ENCODE measurements around the gene SLC28A3.

The SLC28A3 gene

DNA sequence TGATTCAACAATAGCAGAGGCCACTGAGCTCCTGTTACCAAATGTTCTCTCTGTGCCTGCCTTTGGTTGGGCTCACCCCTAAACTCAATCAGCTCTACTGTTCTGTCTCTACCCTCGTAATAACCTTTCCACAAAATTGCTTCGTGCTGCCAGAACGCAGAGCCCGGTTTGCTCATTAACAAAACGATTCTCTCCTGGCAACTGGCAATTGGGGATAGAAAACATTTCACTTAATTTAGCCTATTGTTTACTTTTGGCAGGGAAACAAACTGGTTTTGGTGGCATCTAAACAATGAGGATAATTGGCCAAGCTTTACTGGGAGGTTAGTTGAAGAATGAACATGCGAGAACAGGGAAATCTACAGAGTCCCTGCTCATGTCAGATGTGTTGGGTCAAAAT lies 56.6 kb downstream of the SLC28A3 start:
- no peak for TF ChIP-seq TCF4 (CRISPR knock-in tag; IDR thresholded peaks at IDR 0.05; ENCODE audit: borderline replicate concordance)
- TF ChIP-seq, protein P1, sequence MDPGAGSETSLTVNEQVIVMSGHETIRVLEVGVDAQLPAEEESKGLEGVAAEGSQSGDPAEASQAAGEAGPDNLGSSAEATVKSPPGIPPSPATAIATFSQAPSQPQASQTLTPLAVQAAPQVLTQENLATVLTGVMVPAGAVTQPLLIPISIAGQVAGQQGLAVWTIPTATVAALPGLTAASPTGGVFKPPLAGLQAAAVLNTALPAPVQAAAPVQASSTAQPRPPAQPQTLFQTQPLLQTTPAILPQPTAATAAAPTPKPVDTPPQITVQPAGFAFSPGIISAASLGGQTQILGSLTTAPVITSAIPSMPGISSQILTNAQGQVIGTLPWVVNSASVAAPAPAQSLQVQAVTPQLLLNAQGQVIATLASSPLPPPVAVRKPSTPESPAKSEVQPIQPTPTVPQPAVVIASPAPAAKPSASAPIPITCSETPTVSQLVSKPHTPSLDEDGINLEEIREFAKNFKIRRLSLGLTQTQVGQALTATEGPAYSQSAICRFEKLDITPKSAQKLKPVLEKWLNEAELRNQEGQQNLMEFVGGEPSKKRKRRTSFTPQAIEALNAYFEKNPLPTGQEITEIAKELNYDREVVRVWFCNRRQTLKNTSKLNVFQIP (CRISPR knock-in tag; IDR thresholded peaks at IDR 0.05; ENCODE audit: borderline replicate concordance, low read depth), result no peak
- no peak for TF ChIP-seq RARB (CRISPR knock-in tag; IDR thresholded peaks at IDR 0.05)
- TF ChIP-seq GLIS3 (CRISPR knock-in tag; IDR thresholded peaks at IDR 0.05), result no peak
- TF ChIP-seq, protein P2, sequence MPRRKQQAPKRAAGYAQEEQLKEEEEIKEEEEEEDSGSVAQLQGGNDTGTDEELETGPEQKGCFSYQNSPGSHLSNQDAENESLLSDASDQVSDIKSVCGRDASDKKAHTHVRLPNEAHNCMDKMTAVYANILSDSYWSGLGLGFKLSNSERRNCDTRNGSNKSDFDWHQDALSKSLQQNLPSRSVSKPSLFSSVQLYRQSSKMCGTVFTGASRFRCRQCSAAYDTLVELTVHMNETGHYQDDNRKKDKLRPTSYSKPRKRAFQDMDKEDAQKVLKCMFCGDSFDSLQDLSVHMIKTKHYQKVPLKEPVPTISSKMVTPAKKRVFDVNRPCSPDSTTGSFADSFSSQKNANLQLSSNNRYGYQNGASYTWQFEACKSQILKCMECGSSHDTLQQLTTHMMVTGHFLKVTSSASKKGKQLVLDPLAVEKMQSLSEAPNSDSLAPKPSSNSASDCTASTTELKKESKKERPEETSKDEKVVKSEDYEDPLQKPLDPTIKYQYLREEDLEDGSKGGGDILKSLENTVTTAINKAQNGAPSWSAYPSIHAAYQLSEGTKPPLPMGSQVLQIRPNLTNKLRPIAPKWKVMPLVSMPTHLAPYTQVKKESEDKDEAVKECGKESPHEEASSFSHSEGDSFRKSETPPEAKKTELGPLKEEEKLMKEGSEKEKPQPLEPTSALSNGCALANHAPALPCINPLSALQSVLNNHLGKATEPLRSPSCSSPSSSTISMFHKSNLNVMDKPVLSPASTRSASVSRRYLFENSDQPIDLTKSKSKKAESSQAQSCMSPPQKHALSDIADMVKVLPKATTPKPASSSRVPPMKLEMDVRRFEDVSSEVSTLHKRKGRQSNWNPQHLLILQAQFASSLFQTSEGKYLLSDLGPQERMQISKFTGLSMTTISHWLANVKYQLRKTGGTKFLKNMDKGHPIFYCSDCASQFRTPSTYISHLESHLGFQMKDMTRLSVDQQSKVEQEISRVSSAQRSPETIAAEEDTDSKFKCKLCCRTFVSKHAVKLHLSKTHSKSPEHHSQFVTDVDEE (CRISPR knock-in tag; IDR thresholded peaks at IDR 0.05), result no peak
- ATAC-seq, result no peak

DNA sequence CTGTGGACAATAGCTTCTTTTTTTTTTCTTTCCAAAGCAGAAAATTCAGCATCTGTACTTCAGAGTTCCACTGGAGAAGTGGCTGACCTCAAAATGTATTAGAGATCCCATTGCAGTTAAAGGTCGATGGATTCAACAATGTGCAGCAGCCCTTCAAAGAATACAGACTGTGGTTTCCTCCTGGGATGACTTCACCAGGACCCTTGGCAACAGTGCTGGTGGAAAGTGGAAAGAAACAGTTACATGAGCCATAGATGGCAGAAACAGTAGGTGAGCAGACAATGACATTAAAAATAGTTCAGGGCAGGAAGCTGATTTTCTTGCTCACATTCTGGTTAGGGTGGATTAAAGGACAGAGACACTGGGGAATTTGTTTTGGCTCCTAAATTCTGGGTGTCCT lies 62.4 kb downstream of the SLC28A3 start:
- TF ChIP-seq ISL1 (CRISPR knock-in tag; IDR thresholded peaks at IDR 0.05) (no peak), ZC3H10 (CRISPR knock-in tag; IDR thresholded peaks at IDR 0.05) (no peak), ZNF565 (CRISPR knock-in tag; conservative IDR thresholded peaks at IDR 0.05; ENCODE audit: low read depth) (no peak), PPARA (CRISPR knock-in tag; IDR thresholded peaks at IDR 0.05; ENCODE audit: borderline replicate concordance) (no peak), TCF4 (CRISPR knock-in tag; IDR thresholded peaks at IDR 0.05; ENCODE audit: borderline replicate concordance) (no peak), OSR1 (CRISPR knock-in tag; IDR thresholded peaks at IDR 0.05) (no peak), ZFP3 (CRISPR knock-in tag; IDR thresholded peaks at IDR 0.05) (no peak), BACH2 (CRISPR knock-in tag; IDR thresholded peaks at IDR 0.05; ENCODE audit: borderline replicate concordance) (no peak), ZFP30 (CRISPR knock-in tag; IDR thresholded peaks at IDR 0.05) (no peak)
- TF ChIP-seq, protein P3, sequence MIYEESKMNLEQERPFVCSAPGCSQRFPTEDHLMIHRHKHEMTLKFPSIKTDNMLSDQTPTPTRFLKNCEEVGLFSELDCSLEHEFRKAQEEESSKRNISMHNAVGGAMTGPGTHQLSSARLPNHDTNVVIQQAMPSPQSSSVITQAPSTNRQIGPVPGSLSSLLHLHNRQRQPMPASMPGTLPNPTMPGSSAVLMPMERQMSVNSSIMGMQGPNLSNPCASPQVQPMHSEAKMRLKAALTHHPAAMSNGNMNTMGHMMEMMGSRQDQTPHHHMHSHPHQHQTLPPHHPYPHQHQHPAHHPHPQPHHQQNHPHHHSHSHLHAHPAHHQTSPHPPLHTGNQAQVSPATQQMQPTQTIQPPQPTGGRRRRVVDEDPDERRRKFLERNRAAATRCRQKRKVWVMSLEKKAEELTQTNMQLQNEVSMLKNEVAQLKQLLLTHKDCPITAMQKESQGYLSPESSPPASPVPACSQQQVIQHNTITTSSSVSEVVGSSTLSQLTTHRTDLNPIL (CRISPR knock-in tag; IDR thresholded peaks at IDR 0.05; ENCODE audit: low read depth), result no peak
- TF ChIP-seq, protein P4, sequence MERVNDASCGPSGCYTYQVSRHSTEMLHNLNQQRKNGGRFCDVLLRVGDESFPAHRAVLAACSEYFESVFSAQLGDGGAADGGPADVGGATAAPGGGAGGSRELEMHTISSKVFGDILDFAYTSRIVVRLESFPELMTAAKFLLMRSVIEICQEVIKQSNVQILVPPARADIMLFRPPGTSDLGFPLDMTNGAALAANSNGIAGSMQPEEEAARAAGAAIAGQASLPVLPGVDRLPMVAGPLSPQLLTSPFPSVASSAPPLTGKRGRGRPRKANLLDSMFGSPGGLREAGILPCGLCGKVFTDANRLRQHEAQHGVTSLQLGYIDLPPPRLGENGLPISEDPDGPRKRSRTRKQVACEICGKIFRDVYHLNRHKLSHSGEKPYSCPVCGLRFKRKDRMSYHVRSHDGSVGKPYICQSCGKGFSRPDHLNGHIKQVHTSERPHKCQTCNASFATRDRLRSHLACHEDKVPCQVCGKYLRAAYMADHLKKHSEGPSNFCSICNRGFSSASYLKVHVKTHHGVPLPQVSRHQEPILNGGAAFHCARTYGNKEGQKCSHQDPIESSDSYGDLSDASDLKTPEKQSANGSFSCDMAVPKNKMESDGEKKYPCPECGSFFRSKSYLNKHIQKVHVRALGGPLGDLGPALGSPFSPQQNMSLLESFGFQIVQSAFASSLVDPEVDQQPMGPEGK (CRISPR knock-in tag; IDR thresholded peaks at IDR 0.05; ENCODE audit: borderline replicate concordance), result no peak
- TF ChIP-seq, protein P2 (CRISPR knock-in tag; IDR thresholded peaks at IDR 0.05), result no peak
- no peak for ATAC-seq

DNA sequence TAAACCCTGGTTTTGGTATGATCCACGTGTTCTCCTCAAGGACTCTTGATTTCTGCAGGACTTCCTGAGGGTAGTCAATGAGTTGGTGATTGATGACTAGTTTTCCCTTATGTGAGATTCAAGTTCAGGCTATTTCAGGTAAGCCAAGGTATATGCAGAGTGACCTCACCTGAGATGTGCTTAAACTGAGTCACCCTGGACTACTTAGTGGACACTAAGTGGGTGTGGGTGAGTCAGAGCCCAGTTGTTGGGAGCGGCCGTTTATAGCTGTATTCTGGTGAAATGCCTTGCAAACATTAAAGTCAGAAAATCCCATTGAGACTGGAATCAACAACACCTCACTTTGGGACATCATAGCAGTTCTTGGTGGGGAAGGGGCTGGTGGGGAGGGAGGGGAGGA lies 62.9 kb downstream of the SLC28A3 start:
- TF ChIP-seq RARB (CRISPR knock-in tag; IDR thresholded peaks at IDR 0.05) (no peak), ISL1 (CRISPR knock-in tag; IDR thresholded peaks at IDR 0.05) (no peak), ZNF8 (CRISPR knock-in tag; IDR thresholded peaks at IDR 0.05) (no peak), ARNTL (CRISPR knock-in tag; IDR thresholded peaks at IDR 0.05; ENCODE audit: borderline replicate concordance, low read depth) (no peak), ZFP3 (CRISPR knock-in tag; IDR thresholded peaks at IDR 0.05) (no peak)
- TF ChIP-seq, protein P3 (CRISPR knock-in tag; IDR thresholded peaks at IDR 0.05; ENCODE audit: low read depth), result no peak
- no peak for ATAC-seq
